Astrocyte of the cerebellum (primary cell): ENCODE results near the gene CDR2.
"Not testable (repeated sequence)": the region's sequence is repeated elsewhere in the genome, so short reads cannot be mapped to it uniquely, and the experiment has no call there.

Experiments used
- DNase-seq: peaks from one replicate; pipeline ENCODE4 v3.0.0-alpha.2; 2011; ENCODE audit warnings: low read depth
- H3K4me3 ChIP-seq: 2 replicates; pipeline ENCODE4 v1.5.1; 2011; ENCODE audit warnings: mild to moderate bottlenecking, low read depth, low read length, moderate library complexity
- in situ Hi-C: cut with HindIII; loops from 2 replicates; pipeline ENCODE4 v1.10.0; 2017; ENCODE audit warnings: low sequenced_read_pairs
- TF ChIP-seq, protein P1 (sequence below): IDR thresholded peaks from 2 replicates; pipeline ENCODE4 v1.5.1; 2012; ENCODE audit warnings: low read length, low read depth, moderate library complexity, mild to moderate bottlenecking; ENCODE audit errors: missing control alignments

CDR2 gene

DNA sequence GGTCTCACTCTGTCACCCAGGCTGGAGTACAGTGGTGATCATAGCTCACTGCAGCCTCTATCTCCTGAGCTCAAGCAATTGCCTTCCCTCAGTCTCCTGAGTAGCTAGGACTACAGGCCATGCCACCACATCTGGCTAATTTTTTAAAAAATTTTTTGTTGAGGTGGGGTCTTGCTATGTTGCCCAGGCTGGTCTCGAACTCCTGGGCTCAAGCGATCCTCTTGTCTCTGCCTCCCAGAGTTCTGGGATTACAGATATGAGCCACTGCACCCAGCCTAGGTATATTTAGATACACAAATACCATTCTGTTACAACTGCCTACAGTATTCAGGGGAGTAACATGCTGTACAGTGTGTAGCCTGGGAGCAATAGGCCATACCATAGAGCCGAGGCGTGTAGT, 62.9 kb downstream of the CDR2 start:
- H3K4me3 ChIP-seq, result no peak overlapping the region
- in situ Hi-C loops, result no loop called here
- no peak for DNase-seq
- TF ChIP-seq, protein P1, sequence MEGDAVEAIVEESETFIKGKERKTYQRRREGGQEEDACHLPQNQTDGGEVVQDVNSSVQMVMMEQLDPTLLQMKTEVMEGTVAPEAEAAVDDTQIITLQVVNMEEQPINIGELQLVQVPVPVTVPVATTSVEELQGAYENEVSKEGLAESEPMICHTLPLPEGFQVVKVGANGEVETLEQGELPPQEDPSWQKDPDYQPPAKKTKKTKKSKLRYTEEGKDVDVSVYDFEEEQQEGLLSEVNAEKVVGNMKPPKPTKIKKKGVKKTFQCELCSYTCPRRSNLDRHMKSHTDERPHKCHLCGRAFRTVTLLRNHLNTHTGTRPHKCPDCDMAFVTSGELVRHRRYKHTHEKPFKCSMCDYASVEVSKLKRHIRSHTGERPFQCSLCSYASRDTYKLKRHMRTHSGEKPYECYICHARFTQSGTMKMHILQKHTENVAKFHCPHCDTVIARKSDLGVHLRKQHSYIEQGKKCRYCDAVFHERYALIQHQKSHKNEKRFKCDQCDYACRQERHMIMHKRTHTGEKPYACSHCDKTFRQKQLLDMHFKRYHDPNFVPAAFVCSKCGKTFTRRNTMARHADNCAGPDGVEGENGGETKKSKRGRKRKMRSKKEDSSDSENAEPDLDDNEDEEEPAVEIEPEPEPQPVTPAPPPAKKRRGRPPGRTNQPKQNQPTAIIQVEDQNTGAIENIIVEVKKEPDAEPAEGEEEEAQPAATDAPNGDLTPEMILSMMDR, result no peak

DNA sequence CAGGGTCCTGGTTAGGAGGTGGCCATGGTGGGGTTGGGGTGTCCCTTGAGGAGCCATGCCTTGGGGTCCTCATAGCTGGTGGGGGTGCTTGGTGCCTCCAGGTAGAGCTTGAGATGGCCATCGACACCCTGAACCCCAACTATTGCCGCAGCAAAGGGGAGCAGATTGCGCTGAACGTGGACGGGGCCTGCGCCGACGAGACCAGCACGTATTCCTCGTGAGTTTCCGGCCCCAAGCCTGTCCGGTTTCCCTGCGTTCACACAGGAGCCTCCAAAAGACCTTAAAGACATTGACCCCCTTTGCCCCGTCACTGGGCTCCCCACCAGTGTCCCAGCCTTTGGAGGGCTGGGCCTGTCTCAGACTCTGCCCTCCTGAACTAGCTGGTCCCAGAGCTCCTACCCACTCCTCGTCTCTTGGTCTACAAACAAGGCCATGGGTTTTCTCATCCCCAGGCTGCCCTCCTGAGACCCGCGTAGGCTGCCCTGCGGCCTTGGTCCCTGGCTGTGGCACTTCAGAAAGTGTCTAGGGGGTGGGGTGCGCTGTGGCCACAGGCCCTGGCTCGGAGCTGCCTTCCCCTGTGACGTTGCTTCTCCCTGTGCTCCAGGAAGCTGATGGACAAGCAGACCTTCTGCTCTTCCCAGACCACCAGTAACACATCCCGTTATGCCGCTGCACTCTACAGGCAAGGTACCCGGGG, 65.4 kb downstream of the CDR2 start:
- in situ Hi-C loops, result no loop called here
- H3K4me3 ChIP-seq, result no peak overlapping the region
- DNase-seq, result no peak
- TF ChIP-seq, protein P1, result no peak

DNA sequence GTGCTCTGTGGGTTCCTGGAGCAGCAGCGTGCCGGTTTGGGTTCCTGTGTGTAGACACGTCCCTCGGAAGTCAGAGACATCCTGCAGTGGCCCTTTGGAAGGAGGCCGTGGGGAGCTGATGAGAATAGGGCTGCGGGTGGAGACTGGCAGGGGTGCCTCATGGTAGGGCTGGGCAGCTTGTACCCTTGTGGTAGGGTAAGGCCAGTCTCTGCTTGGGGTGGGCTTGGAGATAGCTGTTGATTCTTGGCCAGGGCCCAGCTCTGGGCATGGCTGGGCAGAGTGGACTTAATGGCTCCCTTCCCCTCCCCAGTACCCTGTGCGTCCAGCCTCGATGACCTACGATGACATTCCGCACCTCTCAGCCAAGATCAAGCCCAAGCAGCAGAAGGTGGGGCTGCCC, 66.6 kb downstream of the CDR2 start:
- no peak overlapping the region for H3K4me3 ChIP-seq
- DNase-seq, result no peak
- TF ChIP-seq, protein P1, result no peak
- in situ Hi-C loops, result no loop called here

DNA sequence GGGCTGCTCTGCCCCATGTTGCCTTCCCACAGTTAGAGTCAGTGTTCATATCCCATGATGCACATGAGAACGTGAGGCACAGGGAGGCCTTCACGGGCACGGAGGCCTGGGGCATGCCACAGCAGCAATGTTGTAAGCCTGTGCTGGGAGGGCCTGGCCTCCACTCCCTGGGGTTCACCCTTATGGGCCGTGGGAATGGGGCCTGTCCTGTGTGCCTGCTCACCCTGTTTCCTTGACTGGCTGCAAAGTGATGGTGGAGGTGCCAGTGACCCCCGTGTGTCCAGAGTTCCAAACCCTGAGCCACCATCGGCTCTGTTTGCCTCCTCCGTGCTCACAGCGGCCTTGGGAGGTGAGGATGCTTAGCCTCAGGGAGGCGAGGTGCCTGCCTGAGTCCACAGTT, 67.6 kb downstream of the CDR2 start:
- no peak for DNase-seq
- H3K4me3 ChIP-seq, result no peak overlapping the region
- TF ChIP-seq, protein P1, result no peak
- in situ Hi-C loops, result no loop called here

DNA sequence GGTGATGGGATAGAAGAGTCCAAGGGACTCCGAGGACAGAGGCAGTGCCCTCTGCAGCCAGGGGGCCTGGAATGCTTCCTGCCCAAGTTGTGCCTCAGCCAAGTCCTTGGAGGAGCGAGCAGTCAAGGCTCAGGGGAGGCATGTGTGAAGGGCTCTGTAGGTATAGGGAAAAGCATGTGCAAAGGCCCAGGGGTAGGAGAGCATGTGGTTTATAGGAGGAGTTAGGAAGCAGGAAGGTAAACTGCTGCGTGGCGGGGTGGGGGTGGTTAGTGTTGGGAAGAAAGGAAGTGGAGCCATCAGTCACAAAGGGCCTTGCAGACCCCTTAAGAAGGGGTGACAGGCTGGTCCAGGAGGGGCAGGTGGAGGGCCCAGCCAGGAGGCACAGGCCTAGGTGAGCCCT, 70.0 kb downstream of the CDR2 start:
- in situ Hi-C loops, result no loop called here
- H3K4me3 ChIP-seq, result no peak overlapping the region
- DNase-seq, result no peak
- TF ChIP-seq, protein P1, result no peak

DNA sequence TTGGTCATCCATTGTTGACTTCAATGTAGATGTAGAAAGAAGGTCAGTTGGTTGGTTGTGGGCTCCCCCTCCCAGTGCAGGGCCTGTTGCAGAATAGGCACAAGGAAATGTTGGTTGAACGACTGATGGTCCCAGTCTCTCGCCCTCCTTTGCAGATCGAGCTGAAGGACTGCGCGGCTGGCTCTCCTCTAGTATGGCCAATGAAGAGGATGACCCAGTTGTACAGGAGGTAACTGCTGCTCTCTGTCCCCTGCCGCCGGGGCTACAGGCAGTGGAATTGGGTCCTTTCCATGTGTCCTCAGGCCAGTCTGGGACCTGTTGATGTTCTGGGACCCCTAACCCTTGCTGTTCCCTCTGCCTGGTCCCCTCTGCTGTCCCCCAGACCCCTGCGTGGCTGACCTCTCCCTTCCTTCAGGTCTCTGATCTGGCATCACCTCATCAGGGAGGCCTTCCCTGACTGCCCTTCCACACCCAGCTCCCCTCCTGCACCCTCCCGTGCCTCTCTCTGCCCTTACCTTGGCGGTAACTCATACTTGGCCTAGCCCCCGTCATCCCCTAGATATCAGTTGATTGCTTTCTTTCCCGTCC, 71.5 kb downstream of the CDR2 start:
- TF ChIP-seq, protein P1, result no peak
- no peak overlapping the region for H3K4me3 ChIP-seq
- in situ Hi-C loops, result no loop called here
- no peak for DNase-seq

DNA sequence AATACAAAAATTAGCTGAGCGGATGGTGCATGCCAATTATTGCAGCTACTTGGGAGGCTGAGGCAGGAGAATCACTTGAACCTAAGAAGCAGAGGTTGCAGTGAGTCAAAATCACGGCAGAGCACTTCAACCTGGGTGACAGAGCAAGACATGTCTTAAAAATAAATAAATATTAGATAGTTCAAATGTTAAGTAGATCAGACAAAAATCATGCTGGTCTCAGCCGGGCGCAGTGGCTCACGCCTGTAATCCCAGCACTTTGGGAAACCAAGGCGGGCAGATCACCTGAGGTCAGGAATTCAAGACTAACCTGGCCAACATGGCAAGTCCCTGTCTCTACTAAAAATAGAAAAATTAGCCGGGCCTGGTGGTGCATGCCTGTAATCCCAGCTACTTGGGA, 73.0 kb downstream of the CDR2 start:
- in situ Hi-C loops, H3K4me3 ChIP-seq, DNase-seq: not testable (repeated sequence)
